HEK293 (cell line): Measurements from ENCODE around the gene TAPBPL.

ENCODE experiments used
- CTCF ChIA-PET: fragments of 350-600 bp; formaldehyde crosslinking; extraction: SDS; loops from one replicate; lab custom pipeline; 2021; ENCODE audit warnings: antibody characterized with exemption; lab: Yijun Ruan, JAX
- POLR2A ChIA-PET: fragments of 300-600 bp; formaldehyde crosslinking; extraction: SDS; loops from one replicate; lab custom pipeline; 2020; ENCODE audit warnings: antibody characterized with exemption, inconsistent platforms; lab: Yijun Ruan, JAX
- H3K27ac ChIP-seq: fragments of 200-500 bp; sonication (Bioruptor generic); 2 replicates; pipeline ENCODE4 v1.5.1; 2014; ENCODE audit warnings: low read depth, low read length, control low read depth, inconsistent platforms; ENCODE audit errors: extremely low read depth
- H3K36me3 ChIP-seq, 2 experiments: fragments of 200-500 bp in 1 of 2; sonication (Bioruptor generic) in 1 of 2; 1 replicate in 1 of 2; 2 replicates in 1 of 2; pipeline ENCODE4 v1.5.1; 2014 to 2017; ENCODE audit warnings: inconsistent platforms in 2 of 2, low read length in 2 of 2; ENCODE audit not compliant: control insufficient read depth in 2 of 2, insufficient read depth in 1 of 2
- H3K4me1 ChIP-seq: fragments of 200-500 bp; sonication (Bioruptor generic); 2 replicates; pipeline ENCODE4 v1.5.1; 2014; ENCODE audit warnings: mild to moderate bottlenecking, low read length, inconsistent platforms; ENCODE audit not compliant: control insufficient read depth, insufficient read depth
- H3K4me3 ChIP-seq: 2 replicates; pipeline ENCODE4 v1.5.1; 2011; ENCODE audit warnings: low read depth, mild to moderate bottlenecking, control low read depth, low read length, moderate library complexity
- H3K9me3 ChIP-seq: fragments of 200-500 bp; sonication (Bioruptor generic); 2 replicates; pipeline ENCODE4 v1.5.1; 2014; ENCODE audit warnings: low read depth, low read length, inconsistent platforms; ENCODE audit not compliant: control insufficient read depth, insufficient read depth
- MEIS1 ChIP-seq: sonication (generic); formaldehyde crosslinking; IDR thresholded peaks from 2 replicates; pipeline ENCODE4 v1.8.1; 2022; ENCODE audit warnings: missing genetic modification reagents, mild to moderate bottlenecking, borderline replicate concordance
- ZBTB1 ChIP-seq: fragments of 450-650 bp; formaldehyde crosslinking; IDR thresholded peaks from 2 replicates; pipeline ENCODE4 v1.5.1; 2016; ENCODE audit warnings: missing biosample characterization, missing genetic modification characterization
- ZBTB44 ChIP-seq: fragments of 450-650 bp; IDR thresholded peaks from 2 replicates; pipeline ENCODE4 v1.5.1; 2018; ENCODE audit warnings: missing biosample characterization, mild to moderate bottlenecking, missing genetic modification characterization
- ZIC2 ChIP-seq: fragments of 450-650 bp; formaldehyde crosslinking; IDR thresholded peaks from 2 replicates; pipeline ENCODE4 v1.5.1; 2016; ENCODE audit warnings: missing biosample characterization, missing genetic modification characterization
- ZNF280D ChIP-seq: fragments of 450-650 bp; formaldehyde crosslinking; IDR thresholded peaks from 2 replicates; pipeline ENCODE4 v1.5.1; 2016; ENCODE audit warnings: missing biosample characterization, missing genetic modification characterization
- ZNF350 ChIP-seq: fragments of 450-650 bp; formaldehyde crosslinking; IDR thresholded peaks from 2 replicates; pipeline ENCODE4 v1.5.0; 2017; ENCODE audit warnings: missing biosample characterization, mild to moderate bottlenecking, missing genetic modification characterization
- ZNF394 ChIP-seq: fragments of 450-650 bp; formaldehyde crosslinking; IDR thresholded peaks from 2 replicates; pipeline ENCODE4 v1.5.1; 2016; ENCODE audit warnings: missing biosample characterization, missing genetic modification characterization, mild to moderate bottlenecking, moderate library complexity, borderline replicate concordance
- ZNF560 ChIP-seq: fragments of 450-650 bp; formaldehyde crosslinking; IDR thresholded peaks from 2 replicates; pipeline ENCODE4 v1.5.1; 2017; ENCODE audit warnings: missing biosample characterization, missing genetic modification characterization, borderline replicate concordance
- ZNF585B ChIP-seq: fragments of 450-650 bp; formaldehyde crosslinking; IDR thresholded peaks from 2 replicates; pipeline ENCODE4 v1.5.1; 2016; ENCODE audit warnings: missing biosample characterization, missing genetic modification characterization
- ZNF645 ChIP-seq: fragments of 450-650 bp; formaldehyde crosslinking; IDR thresholded peaks from 2 replicates; pipeline ENCODE4; 2016; ENCODE audit warnings: missing biosample characterization, missing genetic modification characterization
- ZNF747 ChIP-seq: fragments of 450-650 bp; formaldehyde crosslinking; IDR thresholded peaks from 2 replicates; pipeline ENCODE4 v1.5.1; 2016; ENCODE audit warnings: missing biosample characterization, missing genetic modification characterization
- ZNF777 ChIP-seq: fragments of 450-650 bp; formaldehyde crosslinking; IDR thresholded peaks from 2 replicates; pipeline ENCODE4 v1.5.1; 2017; ENCODE audit warnings: missing biosample characterization, missing genetic modification characterization, borderline replicate concordance
- TF ChIP-seq, protein P1 (sequence below): fragments of 450-650 bp; formaldehyde crosslinking; IDR thresholded peaks from 2 replicates; pipeline ENCODE4 v1.5.1; 2016; ENCODE audit warnings: missing biosample characterization, missing genetic modification characterization, borderline replicate concordance
- TF ChIP-seq, protein P2 (sequence below): fragments of 450-650 bp; formaldehyde crosslinking; IDR thresholded peaks from 2 replicates; pipeline ENCODE4 v1.5.1; 2016; ENCODE audit warnings: missing biosample characterization, missing genetic modification characterization, low read depth
- TF ChIP-seq, protein P3 (sequence below): fragments of 450-650 bp; formaldehyde crosslinking; IDR thresholded peaks from 2 replicates; pipeline ENCODE4 v1.5.1; 2016; ENCODE audit warnings: missing biosample characterization, missing genetic modification characterization
- TF ChIP-seq, protein P4 (sequence below): fragments of 450-650 bp; formaldehyde crosslinking; optimal IDR thresholded peaks from 2 replicates; pipeline ENCODE3; 2016; ENCODE audit warnings: missing biosample characterization, mild to moderate bottlenecking, missing genetic modification characterization

TAPBPL gene

DNA sequence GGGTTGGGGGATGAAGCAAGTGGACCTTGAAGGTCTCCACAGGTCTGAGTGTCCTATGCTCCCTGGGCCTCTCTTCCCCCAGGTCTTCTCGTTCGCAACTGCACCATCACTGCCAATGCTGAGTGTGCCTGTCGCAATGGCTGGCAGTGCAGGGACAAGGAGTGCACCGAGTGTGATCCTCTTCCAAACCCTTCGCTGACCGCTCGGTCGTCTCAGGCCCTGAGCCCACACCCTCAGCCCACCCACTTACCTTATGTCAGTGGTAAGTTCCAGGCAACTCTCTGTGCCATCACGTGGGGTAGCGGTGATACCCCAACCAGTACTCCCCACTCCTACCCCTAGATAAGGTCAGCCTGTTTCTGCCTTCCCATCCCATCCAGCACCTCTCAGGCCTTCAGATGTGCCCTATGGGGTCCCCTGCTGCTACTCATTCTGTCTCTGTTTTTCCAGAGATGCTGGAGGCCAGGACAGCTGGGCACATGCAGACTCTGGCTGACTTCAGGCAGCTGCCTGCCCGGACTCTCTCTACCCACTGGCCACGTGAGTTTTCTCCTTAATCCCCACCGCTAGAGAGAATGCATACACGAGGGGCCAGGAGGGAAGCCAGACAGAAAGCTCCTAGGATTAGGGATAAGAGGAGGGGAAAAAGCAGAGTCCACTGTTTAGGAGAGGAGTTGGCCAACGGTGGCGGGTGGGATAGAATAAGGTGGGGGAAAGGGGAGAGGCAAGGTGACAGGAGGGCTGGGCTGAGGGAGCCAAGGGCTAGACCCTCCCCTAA, 1.6 kb upstream of the TAPBPL start (continued):
- TF ChIP-seq ZNF350 (tag by site-specific recombination) (no peak), ZNF747 (tag by site-specific recombination) (no peak), ZNF777 (tag by site-specific recombination) (no peak), ZBTB1 (tag by site-specific recombination) (no peak), ZNF560 (no peak), ZBTB44 (tag by site-specific recombination) (no peak)
- TF ChIP-seq, all 188 proteins: peak for 0

DNA sequence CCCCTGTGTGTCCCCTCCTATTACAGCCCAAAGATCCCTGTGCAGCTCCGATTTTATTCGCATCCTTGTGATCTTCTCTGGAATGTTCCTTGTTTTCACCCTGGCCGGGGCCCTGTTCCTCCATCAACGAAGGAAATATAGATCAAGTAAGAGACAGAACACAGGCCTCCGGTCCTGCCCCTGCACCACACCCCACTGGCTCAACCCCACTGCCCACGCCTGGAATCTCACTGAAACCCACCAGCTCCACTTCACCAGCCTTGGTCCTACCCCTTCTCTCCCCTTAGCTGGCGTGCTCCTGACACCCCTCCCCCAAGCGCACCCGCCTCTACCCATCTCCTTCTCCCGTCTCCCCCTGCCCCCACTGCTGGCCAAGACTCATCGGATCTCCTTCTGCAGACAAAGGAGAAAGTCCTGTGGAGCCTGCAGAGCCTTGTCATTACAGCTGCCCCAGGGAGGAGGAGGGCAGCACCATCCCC, 934 bp upstream of the TAPBPL start:
- Histone ChIP-seq H3K4me1 (no peaks in the 10 kb centered on the region), H3K36me3 (no peaks in the 10 kb centered on the region), H3K27ac (no peak overlapping the region), H3K9me3 (no peaks in the 10 kb centered on the region), H3K4me3 (no peak overlapping the region)
- ChIA-PET POLR2A (interaction anchor here (0.6 to 2.4 kb wide), 2 partner anchors 20 to 39 kb away, joined by 4 to 7 read pairs; partner anchors contain the start of gene VAMP1), CTCF (interaction anchor here (0.9 to 2.4 kb wide), 2 partner anchors 15 to 36 kb away, joined by 3 to 12 read pairs; no protein-coding TSS in a partner anchor)
- TF ChIP-seq ZNF645 (no peak), ZNF585B (no peak), ZIC2 (tag by site-specific recombination) (no peak), ZNF394 (tag by site-specific recombination) (no peak), MEIS1 (no peak), ZBTB1 (tag by site-specific recombination) (no peak), ZNF280D (tag by site-specific recombination) (no peak)
- TF ChIP-seq, protein P1, sequence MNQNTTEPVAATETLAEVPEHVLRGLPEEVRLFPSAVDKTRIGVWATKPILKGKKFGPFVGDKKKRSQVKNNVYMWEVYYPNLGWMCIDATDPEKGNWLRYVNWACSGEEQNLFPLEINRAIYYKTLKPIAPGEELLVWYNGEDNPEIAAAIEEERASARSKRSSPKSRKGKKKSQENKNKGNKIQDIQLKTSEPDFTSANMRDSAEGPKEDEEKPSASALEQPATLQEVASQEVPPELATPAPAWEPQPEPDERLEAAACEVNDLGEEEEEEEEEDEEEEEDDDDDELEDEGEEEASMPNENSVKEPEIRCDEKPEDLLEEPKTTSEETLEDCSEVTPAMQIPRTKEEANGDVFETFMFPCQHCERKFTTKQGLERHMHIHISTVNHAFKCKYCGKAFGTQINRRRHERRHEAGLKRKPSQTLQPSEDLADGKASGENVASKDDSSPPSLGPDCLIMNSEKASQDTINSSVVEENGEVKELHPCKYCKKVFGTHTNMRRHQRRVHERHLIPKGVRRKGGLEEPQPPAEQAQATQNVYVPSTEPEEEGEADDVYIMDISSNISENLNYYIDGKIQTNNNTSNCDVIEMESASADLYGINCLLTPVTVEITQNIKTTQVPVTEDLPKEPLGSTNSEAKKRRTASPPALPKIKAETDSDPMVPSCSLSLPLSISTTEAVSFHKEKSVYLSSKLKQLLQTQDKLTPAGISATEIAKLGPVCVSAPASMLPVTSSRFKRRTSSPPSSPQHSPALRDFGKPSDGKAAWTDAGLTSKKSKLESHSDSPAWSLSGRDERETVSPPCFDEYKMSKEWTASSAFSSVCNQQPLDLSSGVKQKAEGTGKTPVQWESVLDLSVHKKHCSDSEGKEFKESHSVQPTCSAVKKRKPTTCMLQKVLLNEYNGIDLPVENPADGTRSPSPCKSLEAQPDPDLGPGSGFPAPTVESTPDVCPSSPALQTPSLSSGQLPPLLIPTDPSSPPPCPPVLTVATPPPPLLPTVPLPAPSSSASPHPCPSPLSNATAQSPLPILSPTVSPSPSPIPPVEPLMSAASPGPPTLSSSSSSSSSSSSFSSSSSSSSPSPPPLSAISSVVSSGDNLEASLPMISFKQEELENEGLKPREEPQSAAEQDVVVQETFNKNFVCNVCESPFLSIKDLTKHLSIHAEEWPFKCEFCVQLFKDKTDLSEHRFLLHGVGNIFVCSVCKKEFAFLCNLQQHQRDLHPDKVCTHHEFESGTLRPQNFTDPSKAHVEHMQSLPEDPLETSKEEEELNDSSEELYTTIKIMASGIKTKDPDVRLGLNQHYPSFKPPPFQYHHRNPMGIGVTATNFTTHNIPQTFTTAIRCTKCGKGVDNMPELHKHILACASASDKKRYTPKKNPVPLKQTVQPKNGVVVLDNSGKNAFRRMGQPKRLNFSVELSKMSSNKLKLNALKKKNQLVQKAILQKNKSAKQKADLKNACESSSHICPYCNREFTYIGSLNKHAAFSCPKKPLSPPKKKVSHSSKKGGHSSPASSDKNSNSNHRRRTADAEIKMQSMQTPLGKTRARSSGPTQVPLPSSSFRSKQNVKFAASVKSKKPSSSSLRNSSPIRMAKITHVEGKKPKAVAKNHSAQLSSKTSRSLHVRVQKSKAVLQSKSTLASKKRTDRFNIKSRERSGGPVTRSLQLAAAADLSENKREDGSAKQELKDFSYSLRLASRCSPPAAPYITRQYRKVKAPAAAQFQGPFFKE, result no peak
- TF ChIP-seq, protein P2, sequence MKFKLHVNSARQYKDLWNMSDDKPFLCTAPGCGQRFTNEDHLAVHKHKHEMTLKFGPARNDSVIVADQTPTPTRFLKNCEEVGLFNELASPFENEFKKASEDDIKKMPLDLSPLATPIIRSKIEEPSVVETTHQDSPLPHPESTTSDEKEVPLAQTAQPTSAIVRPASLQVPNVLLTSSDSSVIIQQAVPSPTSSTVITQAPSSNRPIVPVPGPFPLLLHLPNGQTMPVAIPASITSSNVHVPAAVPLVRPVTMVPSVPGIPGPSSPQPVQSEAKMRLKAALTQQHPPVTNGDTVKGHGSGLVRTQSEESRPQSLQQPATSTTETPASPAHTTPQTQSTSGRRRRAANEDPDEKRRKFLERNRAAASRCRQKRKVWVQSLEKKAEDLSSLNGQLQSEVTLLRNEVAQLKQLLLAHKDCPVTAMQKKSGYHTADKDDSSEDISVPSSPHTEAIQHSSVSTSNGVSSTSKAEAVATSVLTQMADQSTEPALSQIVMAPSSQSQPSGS (tag by site-specific recombination), result no peak
- TF ChIP-seq, protein P3, sequence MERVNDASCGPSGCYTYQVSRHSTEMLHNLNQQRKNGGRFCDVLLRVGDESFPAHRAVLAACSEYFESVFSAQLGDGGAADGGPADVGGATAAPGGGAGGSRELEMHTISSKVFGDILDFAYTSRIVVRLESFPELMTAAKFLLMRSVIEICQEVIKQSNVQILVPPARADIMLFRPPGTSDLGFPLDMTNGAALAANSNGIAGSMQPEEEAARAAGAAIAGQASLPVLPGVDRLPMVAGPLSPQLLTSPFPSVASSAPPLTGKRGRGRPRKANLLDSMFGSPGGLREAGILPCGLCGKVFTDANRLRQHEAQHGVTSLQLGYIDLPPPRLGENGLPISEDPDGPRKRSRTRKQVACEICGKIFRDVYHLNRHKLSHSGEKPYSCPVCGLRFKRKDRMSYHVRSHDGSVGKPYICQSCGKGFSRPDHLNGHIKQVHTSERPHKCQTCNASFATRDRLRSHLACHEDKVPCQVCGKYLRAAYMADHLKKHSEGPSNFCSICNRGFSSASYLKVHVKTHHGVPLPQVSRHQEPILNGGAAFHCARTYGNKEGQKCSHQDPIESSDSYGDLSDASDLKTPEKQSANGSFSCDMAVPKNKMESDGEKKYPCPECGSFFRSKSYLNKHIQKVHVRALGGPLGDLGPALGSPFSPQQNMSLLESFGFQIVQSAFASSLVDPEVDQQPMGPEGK, result no peak
- TF ChIP-seq, protein P4, sequence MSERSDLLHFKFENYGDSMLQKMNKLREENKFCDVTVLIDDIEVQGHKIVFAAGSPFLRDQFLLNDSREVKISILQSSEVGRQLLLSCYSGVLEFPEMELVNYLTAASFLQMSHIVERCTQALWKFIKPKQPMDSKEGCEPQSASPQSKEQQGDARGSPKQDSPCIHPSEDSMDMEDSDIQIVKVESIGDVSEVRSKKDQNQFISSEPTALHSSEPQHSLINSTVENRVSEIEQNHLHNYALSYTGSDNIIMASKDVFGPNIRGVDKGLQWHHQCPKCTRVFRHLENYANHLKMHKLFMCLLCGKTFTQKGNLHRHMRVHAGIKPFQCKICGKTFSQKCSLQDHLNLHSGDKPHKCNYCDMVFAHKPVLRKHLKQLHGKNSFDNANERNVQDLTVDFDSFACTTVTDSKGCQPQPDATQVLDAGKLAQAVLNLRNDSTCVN (tag by site-specific recombination), result no peak
